GM21576 (cell line): ENCODE measurements around the gene TRAM2.
A peak's percentile ranks its signal among the peaks of the same experiment; 100 is the strongest.
"Not testable (repeated sequence)": the region's sequence is repeated elsewhere in the genome, so short reads cannot be mapped to it uniquely, and the experiment has no call there.

ENCODE experiments used
- ATAC-seq: cut with Tn5 transposase; IDR thresholded peaks from one replicate; pipeline ENCODE4 v1.9.1; 2021; ENCODE audit warnings: mild to moderate bottlenecking, moderate library complexity; ENCODE audit not compliant: unreplicated experiment

The TRAM2 gene

GRCh38 chr6:52497652-52498408 lies 79.0 kb downstream of the TRAM2 start:
- ATAC-seq, result peak; percentile 85

GRCh38 chr6:52496631-52497030 lies 80.2 kb downstream of the TRAM2 start:
- no peak for ATAC-seq

- ATAC-seq, result no peak
Measured at GRCh38 chr6:52495922-52496321, 80.9 kb downstream of the TRAM2 start.

- no peak for ATAC-seq
Measured at GRCh38 chr6:52494298-52495072, 82.4 kb downstream of the TRAM2 start.

GRCh38 chr6:52493669-52494068 lies 83.2 kb downstream of the TRAM2 start:
- no peak for ATAC-seq

- peak; percentile 69 for ATAC-seq
Measured at GRCh38 chr6:52491203-52492069, 85.4 kb downstream of the TRAM2 start.

GRCh38 chr6:52489881-52490280 lies 87.0 kb downstream of the TRAM2 start:
- no peak for ATAC-seq

- no peak for ATAC-seq
Measured at GRCh38 chr6:52483671-52484003, 93.2 kb downstream of the TRAM2 start.

- ATAC-seq, result no peak
Measured at GRCh38 chr6:52482903-52483670, 93.8 kb downstream of the TRAM2 start.

GRCh38 chr6:52475307-52475706 lies 101.6 kb downstream of the TRAM2 start:
- ATAC-seq, result no peak

GRCh38 chr6:52474173-52474572 lies 102.7 kb downstream of the TRAM2 start:
- ATAC-seq, result no peak

- not testable (repeated sequence) for ATAC-seq
Measured at GRCh38 chr6:52461194-52461593, 115.7 kb downstream of the TRAM2 start.

- ATAC-seq, result no peak
Measured at GRCh38 chr6:52457096-52457495, 119.8 kb downstream of the TRAM2 start.

GRCh38 chr6:52454556-52454955 lies 122.3 kb downstream of the TRAM2 start:
- no peak for ATAC-seq
